Spleen (tissue), 11 donors: ENCODE data around the gene CAPN10. TPM values are rescaled to one million over a fixed set of nuclear protein-coding genes. Genes with fewer than 3 reads are reported as not detected.
A peak's percentile ranks its signal among the peaks of the same experiment; 100 is the strongest.

ENCODE experiments used
- DNase-seq: peaks from one replicate; pipeline ENCODE4 v3.0.0-alpha.2; 2020
- H3K27ac ChIP-seq, 8 donors: fragments of 200-600 bp; sonication (generic) in 7 of 8; 1 replicate in 4 of 8; 2 replicates in 4 of 8; pipeline versions ENCODE4 v1.5.0 to v1.8.0; 2016 to 2021; ENCODE audit warnings: inconsistent platforms in 4 of 8, mild to moderate bottlenecking in 4 of 8, moderate library complexity in 1 of 8
- H3K27me3 ChIP-seq, 7 donors: fragments of 200-600 bp; sonication (generic) in 6 of 7; replicated peaks in 1 of 7; 1 replicate in 4 of 7; 2 replicates in 3 of 7; pipeline versions ENCODE4 v1.5.0 to v1.8.0; 2016 to 2021; ENCODE audit warnings: inconsistent platforms in 3 of 7, mild to moderate bottlenecking in 1 of 7
- H3K36me3 ChIP-seq, 6 donors: fragments of 200-600 bp; sonication (generic) in 5 of 6; 1 replicate in 4 of 6; 2 replicates in 2 of 6; pipeline versions ENCODE4 v1.5.0 to v1.8.0; 2016 to 2021; ENCODE audit warnings: inconsistent platforms in 2 of 6
- H3K4me1 ChIP-seq, 6 donors: fragments of 200-600 bp; sonication (generic) in 5 of 6; 1 replicate in 3 of 6; 2 replicates in 3 of 6; pipeline versions ENCODE4 v1.5.0 to v1.8.0; 2016 to 2021; ENCODE audit warnings: inconsistent platforms in 3 of 6
- H3K4me3 ChIP-seq, 8 donors: fragments of 200-600 bp; sonication (generic) in 7 of 8; 1 replicate in 4 of 8; 2 replicates in 4 of 8; pipeline versions ENCODE4 v1.5.0 to v1.8.0; 2016 to 2021; ENCODE audit warnings: inconsistent platforms in 4 of 8, mild to moderate bottlenecking in 4 of 8, moderate library complexity in 2 of 8
- H3K9me3 ChIP-seq, 8 donors: fragments of 200-600 bp; sonication (generic) in 7 of 8; 1 replicate in 4 of 8; 2 replicates in 4 of 8; pipeline versions ENCODE4 v1.5.0 to v1.8.0; 2016 to 2021; ENCODE audit warnings: inconsistent platforms in 4 of 8
- POLR2A ChIP-seq, 3 donors: fragments of 450-650 bp; IDR thresholded peaks; one replicate each; pipeline ENCODE4 v1.5.1; 2017; ENCODE audit warnings: antibody characterized with exemption in 3 of 3, mild to moderate bottlenecking in 1 of 3
- POLR2AphosphoS5 ChIP-seq, 3 donors: sonication (generic); formaldehyde crosslinking; IDR thresholded peaks; one replicate each; pipeline ENCODE4 v1.5.1; 2017; ENCODE audit warnings: antibody characterized with exemption in 3 of 3
- WGBS, 5 donors: extraction: QIAGEN DNeasy Blood & Tissue Kit in 3 of 5; methylation state at CpG; one replicate each; pipeline versions ENCODE4 v1.1.5 to v1.1.7; 2013 to 2018; 5-methylcytosine and 5-hydroxymethylcytosine counted together
- intact Hi-C: fragments of 100-400 bp; cut with DNase I; formaldehyde crosslinking; loops from one replicate; pipeline ENCODE4 v1.15.0; 2023; ENCODE audit warnings: low total_unique reads
- polyA plus RNA-seq, 3 donors: library from polyadenylated mRNA; stranded (reverse); fragments of 200-250 nt; gene quantifications; one replicate each; pipeline ENCODE4 v1.2.1, GENCODE V29; 2013
- total RNA-seq, 7 donors: library from RNA; depleted of rRNA in 3 of 7; stranded (reverse); fragments of >200 nt in 3 of 7; fragmentation: NEBNext Ultra II Directional in 4 of 7; extraction: Animal tissue kit (Norgen Biotek cat#: 25700) in 4 of 7; gene quantifications; one replicate each; pipeline versions ENCODE4 v1.1.0 to v1.2.1, GENCODE V29; 2016 to 2021
- TF ChIP-seq, protein P1 (sequence below), 11 experiments: fragments of 200-600 bp in 7 of 11; fragments of 450-650 bp in 4 of 11; sonication (generic) in 4 of 11; IDR thresholded peaks in 8 of 11; conservative IDR thresholded peaks in 3 of 11; 1 replicate in 7 of 11; 2 replicates in 4 of 11; pipeline versions ENCODE4 v1.4.0 to v1.8.0; 2016 to 2021; ENCODE audit warnings: antibody characterized with exemption in 11 of 11, inconsistent platforms in 4 of 11, mild to moderate bottlenecking in 1 of 11
- donor health status: healthy with polysubstance abuse.
- donor health status: DM: no; HTN: no; CAD: no; lungs with moderate emphysema.
- donor health status: DM: no; HTN: no; CAD: no.
- donor health status: Bipolar disorder and iron deficiency.
- donor health status: healthy.
- donor health status: DM: no; HTN: no; CAD: no.
- donor health status: DM: yes; HTN: yes; CAD: no.

CAPN10 gene
- total and polyA plus RNA-seq, 10 donors: 34.7 to 83.1 (median 60.5) TPM

DNA sequence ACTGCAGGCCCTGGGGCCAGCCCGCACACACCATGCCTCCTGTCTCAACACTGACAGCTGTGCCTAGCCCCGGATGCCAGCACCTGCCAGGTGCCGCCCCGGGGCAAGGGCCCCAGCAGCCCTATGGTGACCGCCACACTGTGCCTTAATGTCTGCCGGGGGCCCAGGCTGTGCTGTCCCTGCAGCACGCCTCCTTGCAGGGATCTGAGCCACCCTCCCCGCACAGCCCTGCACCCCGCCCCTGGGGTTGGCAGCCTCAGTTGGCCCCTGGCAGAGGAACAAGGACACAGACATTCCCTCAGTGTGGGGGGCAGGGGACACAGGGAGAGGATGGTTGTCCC lies 8.5 kb upstream of the CAPN10 start:
- TF ChIP-seq, protein P1, sequence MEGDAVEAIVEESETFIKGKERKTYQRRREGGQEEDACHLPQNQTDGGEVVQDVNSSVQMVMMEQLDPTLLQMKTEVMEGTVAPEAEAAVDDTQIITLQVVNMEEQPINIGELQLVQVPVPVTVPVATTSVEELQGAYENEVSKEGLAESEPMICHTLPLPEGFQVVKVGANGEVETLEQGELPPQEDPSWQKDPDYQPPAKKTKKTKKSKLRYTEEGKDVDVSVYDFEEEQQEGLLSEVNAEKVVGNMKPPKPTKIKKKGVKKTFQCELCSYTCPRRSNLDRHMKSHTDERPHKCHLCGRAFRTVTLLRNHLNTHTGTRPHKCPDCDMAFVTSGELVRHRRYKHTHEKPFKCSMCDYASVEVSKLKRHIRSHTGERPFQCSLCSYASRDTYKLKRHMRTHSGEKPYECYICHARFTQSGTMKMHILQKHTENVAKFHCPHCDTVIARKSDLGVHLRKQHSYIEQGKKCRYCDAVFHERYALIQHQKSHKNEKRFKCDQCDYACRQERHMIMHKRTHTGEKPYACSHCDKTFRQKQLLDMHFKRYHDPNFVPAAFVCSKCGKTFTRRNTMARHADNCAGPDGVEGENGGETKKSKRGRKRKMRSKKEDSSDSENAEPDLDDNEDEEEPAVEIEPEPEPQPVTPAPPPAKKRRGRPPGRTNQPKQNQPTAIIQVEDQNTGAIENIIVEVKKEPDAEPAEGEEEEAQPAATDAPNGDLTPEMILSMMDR (IDR thresholded peaks at IDR 0.05 in 8 of 11, conservative IDR thresholded peaks at IDR 0.05 in 3 of 11): no peak
- peak in 2 of 3 donors; percentile 3 to 55 for TF ChIP-seq POLR2AphosphoS5 (IDR thresholded peaks at IDR 0.05)
- H3K27ac ChIP-seq: peak overlapping the region in 2 of 8 donors; percentile 80 to 86
- no peak for DNase-seq
- peaks cover 3 to 67% (median 57%) of the 10 kb centered on the region in 6 donors for H3K36me3 ChIP-seq
- H3K27me3 ChIP-seq: no peaks in the 10 kb centered on the region
- H3K4me1 ChIP-seq: peaks cover 4 to 47% (median 24%) of the 10 kb centered on the region in 6 donors
- no peak overlapping the region for H3K4me3 ChIP-seq
- 92 to 98% (median 95%) methylated on average over 7 to 9 of the region's 9 CpGs for WGBS, 5 donors
- intact Hi-C loops: no loop called here
- H3K9me3 ChIP-seq: peaks cover 0 to 8% (median 6%) of the 10 kb centered on the region in 8 donors

DNA sequence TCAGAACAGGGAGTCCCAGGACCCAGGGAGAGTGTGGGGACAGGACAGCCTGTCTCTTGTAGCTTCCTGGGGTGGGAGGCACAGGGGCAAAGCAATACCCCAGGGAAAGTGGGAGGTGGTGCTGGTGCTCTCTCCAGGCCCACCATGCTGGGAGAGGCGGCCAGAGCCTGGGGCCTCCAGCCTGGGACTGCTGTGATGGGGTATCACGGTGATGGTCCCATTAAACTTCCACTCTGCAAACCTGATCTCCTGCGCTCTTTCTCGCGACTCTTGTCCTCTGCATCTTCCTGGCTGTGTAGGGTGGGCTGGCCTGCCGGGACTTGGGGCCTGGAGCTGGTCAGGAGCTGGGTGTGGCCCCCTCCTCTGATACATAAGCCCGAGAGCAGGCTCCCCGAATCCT lies 8.0 kb upstream of the CAPN10 start:
- peak overlapping the region in 3 of 8 donors; percentile 78 to 86 (median 80) for H3K27ac ChIP-seq
- DNase-seq: no peak
- peaks cover 3 to 63% (median 54%) of the 10 kb centered on the region in 6 donors for H3K36me3 ChIP-seq
- intact Hi-C loops: no loop called here
- peaks cover 0 to 8% (median 6%) of the 10 kb centered on the region in 8 donors for H3K9me3 ChIP-seq
- no peak overlapping the region for H3K4me3 ChIP-seq
- peaks cover 4 to 51% (median 24%) of the 10 kb centered on the region in 6 donors for H3K4me1 ChIP-seq
- 88 to 95% (median 94%) methylated on average over 8 of the region's 8 CpGs for WGBS, 5 donors
- TF ChIP-seq POLR2A (IDR thresholded peaks at IDR 0.05) (no peak), POLR2AphosphoS5 (IDR thresholded peaks at IDR 0.05) (no peak)
- TF ChIP-seq, protein P1 (IDR thresholded peaks at IDR 0.05 in 8 of 11, conservative IDR thresholded peaks at IDR 0.05 in 3 of 11): no peak
- H3K27me3 ChIP-seq: no peaks in the 10 kb centered on the region

DNA sequence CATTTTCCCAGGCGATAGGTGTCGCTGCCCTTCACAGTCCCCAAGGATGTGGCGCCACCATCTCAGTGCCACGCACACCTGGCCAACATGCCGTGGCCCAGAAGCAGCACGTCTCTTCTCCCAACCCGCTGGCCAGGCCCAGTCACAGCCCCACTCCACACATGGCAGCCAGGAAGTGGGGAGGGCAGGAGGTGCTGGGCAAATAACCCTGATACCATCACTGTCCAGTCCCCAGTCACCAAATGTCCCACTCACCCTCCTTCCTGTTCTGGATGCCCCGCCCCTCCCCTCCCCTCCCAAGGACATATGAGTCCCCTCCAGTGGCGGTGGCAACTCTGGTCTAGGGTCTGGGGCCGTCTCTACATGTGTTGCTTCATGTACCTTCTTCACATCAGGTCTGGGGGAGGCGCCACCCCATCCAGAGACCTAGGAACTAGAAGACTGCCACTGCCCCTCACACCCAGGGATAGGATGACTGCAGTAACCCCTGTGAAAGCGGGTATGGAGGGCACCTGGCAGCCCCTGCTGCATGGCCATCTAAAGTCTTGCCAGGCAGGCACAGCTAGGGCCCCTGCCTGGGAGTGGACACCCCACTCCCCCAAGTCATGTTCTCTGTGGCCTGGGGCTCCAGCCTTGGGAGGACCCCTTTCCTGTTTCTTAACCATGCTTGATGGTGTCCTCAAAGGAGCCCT lies 7.3 kb upstream of the CAPN10 start:
- Histone ChIP-seq H3K4me1 (peaks cover 7 to 58% (median 29%) of the 10 kb centered on the region in 6 donors), H3K27ac (peak overlapping the region in 7 of 8 donors; percentile 57 to 86 (median 78)), H3K36me3 (peaks cover 3 to 56% (median 47%) of the 10 kb centered on the region in 6 donors), H3K9me3 (peaks cover 0 to 8% (median 6%) of the 10 kb centered on the region in 8 donors), H3K4me3 (peak overlapping the region in 1 of 8 donors; percentile 31), H3K27me3 (no peaks in the 10 kb centered on the region)
- TF ChIP-seq POLR2AphosphoS5 (IDR thresholded peaks at IDR 0.05): peak in 2 of 3 donors; percentile 45 to 53
- no peak for TF ChIP-seq POLR2A (IDR thresholded peaks at IDR 0.05)
- WGBS, 5 donors: 82 to 89% (median 86%) methylated on average over 12 of the region's 12 CpGs
- intact Hi-C loops: no loop called here
- DNase-seq: no peak

DNA sequence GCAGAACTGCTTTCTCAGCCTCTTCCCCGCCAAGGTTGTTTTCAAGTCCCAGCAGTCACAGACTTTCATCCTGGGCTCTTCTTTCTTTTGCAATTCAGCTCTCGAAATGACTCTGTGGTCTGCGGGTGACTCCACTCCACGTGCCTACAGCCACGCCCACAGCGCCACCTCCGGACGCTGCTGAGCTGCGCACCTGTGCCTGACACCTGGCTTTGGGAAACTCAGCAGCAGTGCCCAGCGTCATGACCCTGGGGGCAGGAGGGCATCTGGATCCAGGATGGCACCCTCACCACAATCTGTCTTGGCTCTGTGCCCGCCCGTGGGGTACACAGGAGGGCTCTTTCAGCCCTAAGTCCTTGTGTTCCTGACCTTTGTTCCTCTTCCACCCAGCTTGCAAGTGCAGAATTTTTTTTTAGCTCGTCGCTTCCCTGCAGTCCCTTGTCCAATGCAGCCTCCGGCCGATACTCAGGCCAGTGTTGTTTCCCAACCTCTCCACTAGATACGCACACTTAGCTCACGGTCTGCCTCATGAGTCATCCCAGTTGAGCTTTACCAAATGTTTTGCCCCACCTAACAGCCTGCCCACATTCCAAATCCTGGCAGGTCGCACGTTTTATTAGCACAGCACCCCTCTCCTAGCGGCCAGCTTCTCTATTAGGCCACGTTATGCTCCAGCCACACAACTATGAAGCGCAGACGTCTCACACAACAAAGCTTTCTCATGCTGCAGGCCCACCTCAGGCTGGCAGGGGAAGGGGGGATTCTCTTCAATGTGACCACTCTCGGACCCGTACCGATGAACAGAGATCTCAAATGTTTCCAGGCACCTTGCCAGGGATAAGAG lies 6.5 kb upstream of the CAPN10 start:
- intact Hi-C loops: no loop called here
- peak; percentile 92 for DNase-seq
- H3K27ac ChIP-seq: peak overlapping the region in 7 of 8 donors; percentile 57 to 86 (median 78)
- 45 to 71% (median 62%) methylated on average over 27 of the region's 27 CpGs for WGBS, 5 donors
- H3K27me3 ChIP-seq: no peaks in the 10 kb centered on the region
- TF ChIP-seq, protein P1 (IDR thresholded peaks at IDR 0.05 in 8 of 11, conservative IDR thresholded peaks at IDR 0.05 in 3 of 11): peak; percentile 22 to 70 (median 53)
- TF ChIP-seq POLR2A (IDR thresholded peaks at IDR 0.05) (no peak), POLR2AphosphoS5 (IDR thresholded peaks at IDR 0.05) (peak; percentile 68 to 85 (median 71))
- H3K36me3 ChIP-seq: peaks cover 3 to 48% (median 39%) of the 10 kb centered on the region in 6 donors
- H3K9me3 ChIP-seq: peaks cover 0 to 8% (median 6%) of the 10 kb centered on the region in 8 donors
- peak overlapping the region in 1 of 8 donors; percentile 31 for H3K4me3 ChIP-seq
- H3K4me1 ChIP-seq: peaks cover 15 to 66% (median 37%) of the 10 kb centered on the region in 6 donors
